HS-5 (cell line): ENCODE measurements around the gene CTDSP1.

Source experiments
- DNase-seq: peaks from one replicate; pipeline ENCODE4 v3.0.0-alpha.2; 2012; ENCODE audit warnings: low read depth

Gene CTDSP1, protein sequence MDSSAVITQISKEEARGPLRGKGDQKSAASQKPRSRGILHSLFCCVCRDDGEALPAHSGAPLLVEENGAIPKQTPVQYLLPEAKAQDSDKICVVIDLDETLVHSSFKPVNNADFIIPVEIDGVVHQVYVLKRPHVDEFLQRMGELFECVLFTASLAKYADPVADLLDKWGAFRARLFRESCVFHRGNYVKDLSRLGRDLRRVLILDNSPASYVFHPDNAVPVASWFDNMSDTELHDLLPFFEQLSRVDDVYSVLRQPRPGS

DNA sequence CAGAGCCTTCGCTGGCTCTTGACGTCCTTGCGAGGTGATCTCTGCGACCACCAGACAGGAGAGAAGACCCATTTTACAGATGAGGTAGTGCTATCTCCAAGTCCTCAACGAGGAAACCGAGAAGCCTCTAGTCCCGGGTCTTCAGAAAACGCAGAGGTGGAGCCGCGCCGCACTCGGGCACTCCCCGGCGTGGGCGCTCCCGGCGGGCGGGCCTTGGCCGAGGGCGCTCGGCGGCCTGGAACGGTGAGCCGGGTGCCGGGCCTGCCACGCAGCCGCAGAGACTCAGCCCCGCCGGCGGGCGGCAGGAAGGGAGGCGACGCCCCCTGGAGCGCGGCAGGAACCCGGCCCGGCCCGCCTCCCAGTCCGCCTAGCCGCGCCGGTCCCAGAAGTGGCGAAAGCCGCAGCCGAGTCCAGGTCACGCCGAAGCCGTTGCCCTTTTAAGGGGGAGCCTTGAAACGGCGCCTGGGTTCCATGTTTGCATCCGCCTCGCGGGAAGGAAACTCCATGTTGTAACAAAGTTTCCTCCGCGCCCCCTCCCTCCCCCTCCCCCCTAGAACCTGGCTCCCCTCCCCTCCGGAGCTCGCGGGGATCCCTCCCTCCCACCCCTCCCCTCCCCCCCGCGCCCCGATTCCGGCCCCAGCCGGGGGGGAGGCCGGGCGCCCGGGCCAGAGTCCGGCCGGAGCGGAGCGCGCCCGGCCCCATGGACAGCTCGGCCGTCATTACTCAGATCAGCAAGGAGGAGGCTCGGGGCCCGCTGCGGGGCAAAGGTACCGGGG is at the start of gene CTDSP1:
Gene CTDSP1, plus strand, starts transcription at position 478 of the 776 bp plus-strand sequence. Its CDS starts 223 bp downstream, at position 701.
- peak; percentile 85 for DNase-seq

DNA sequence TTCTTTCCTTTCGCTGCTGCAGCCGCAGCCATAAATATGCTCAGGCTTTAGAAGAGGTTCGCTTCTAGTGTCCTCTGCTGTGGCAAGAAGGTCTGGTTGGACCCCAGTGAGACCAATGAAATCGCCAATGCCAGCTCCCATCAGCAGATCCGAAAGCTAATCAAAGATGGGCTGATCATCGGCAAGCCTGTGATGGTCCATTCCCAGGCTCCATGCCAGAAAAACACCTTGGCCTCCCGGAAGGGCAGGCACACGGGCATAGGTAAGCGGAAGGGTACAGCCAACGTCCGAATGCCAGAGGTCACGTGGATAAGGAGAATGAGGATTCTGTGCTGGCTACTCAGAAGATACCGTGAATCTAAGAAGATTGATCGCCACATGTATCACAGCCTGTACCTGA is 45.6 kb upstream of the CTDSP1 start:
- no peak for DNase-seq

DNA sequence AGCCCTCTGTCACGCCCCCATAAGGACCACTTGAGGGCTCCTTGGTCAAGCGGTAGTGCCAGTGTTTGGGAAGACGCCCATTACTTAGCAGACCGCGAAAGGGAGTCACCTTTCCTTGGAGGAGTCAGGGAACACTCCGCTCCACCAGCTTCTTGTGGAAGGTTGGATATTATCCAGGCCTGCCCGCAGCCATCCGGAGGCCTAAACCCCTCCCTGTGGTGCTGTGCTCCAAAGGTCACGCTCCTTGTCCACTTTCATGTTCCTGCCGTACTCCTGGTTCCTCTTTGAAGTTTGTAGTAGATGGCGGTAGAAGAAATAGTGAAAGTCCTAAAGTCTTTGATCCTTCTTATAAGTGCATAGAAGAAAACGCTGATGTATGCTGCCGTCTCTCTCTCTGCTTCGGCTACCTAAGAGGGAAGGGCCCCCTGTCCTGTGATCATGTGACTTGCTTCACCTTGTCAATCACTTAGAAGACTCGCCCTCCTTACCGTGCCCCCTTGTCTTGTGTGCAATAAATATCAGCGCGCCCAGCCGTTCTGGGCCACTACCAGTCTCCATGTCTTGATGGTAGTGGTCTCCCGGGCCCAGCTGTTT is 44.7 kb upstream of the CTDSP1 start:
- DNase-seq, result no peak

DNA sequence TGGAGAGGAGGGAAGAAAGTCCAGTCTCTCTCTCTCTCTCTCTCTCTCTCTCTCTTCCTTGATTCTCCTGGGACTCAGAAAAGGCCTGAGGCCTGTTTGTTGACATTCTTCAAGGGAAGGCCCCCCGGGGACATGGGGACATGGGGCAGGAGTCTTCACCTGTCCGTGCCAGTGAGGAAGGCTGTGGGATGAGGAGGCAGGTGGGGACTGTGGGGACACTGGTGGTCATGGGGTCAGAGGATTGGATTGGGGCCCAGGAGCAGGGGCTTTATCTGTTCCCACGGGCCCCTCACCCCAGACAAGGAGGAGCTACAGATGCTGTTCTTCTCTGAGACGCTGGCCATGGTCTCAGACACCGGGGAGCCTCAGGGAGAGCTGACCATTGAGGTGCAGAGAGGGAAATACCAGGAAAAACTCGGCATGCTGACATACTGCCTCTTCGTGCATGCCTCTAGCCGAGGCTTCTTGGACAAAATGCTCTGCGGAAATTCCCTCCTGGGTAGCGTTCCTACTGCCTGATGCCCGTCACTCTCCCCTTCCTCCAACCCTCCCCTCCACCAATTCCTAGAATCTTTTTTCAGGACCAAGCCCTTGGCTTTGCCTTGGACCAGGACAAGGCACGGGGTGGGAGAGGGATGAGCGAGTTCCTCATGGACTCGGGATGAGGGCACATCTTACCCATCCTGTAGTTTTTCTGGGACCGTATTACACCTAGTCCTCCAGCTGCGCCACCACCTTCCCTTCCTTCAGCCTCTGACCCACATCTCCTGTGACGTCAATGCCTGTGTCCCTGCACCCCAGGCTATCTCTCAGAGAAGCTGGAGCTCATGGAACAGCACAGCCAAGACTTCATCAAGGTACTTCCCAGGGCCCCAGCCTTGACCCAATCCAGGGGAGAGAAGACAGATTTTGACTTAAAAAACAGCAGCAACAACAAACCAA is 42.2 kb upstream of the CTDSP1 start:
- DNase-seq, result no peak

DNA sequence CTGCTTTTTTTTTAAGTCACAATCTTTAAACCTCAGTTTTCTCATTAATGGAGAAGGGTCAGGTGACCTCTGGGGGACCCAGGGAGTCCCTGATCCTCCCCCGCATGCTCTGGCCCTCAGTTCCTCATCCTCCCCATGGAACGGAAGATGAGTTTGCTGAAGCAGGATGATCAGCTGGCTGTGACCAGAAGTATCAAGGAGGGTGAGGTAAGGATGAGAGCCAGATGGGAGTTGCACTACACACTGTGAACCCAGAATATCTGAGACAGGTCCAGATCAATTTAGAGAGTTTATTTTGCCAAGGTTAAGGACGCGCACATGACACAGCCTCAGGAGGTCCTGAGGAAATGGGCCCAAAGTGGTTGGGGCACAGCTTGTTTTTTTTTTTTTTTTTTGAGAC is 39.2 kb upstream of the CTDSP1 start:
- DNase-seq, result no peak

DNA sequence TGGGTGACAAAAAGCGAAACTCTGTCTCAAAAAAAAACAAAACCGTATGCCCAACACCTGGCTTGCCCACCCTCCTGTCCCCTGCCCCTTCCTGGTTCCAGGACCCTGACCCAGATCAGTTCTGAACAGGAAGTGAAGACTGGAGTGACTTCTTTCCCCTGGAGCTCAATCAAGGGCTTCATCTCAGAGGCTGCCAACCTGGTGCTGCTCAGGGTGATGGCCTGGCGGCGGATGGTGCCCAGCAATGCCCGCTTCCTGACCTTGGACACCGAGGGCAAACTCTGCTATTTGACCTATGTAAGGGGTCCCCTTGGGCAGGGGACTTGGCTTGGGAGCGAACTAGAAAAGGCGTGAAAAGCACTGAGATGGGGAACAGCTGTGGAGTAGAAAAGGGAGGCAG is 37.1 kb upstream of the CTDSP1 start:
- no peak for DNase-seq

DNA sequence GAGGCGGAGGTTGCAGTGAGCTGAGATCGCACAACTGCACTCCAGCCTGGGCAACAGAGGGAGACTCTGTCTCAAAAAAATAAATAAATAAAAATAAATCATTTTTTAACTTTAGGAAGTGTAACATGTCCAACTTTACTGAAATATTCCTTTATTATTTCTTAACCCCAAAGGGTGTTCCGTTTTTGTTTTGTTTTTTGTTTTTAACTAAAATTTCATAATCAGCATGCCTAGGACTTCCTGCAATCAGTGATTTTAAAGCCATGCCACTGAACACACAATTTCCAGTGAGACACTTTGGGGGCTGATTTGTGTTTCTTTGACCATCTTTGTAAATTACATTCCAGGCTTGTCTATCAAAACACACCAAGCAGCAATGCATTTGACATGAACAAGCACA is 35.9 kb upstream of the CTDSP1 start:
- no peak for DNase-seq

DNA sequence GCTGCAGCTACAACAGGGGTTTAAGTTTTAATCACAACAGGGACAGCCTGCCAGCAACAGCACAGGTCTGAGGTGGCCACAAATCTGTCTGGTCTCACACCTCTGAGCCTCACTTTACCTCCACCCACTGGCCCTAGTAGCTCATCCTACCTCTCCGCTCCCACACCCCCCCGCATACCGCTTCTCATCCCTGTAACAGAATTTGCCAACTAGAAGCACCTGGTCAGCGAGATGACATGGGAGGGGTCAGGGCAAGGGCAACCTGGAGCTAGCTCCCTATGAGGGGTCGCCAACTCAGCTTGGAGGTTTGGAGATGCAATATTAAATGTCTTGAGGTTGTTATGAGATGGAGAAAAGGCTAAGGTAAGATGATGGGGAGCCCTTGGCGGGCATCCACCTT is 35.5 kb upstream of the CTDSP1 start:
- no peak for DNase-seq

DNA sequence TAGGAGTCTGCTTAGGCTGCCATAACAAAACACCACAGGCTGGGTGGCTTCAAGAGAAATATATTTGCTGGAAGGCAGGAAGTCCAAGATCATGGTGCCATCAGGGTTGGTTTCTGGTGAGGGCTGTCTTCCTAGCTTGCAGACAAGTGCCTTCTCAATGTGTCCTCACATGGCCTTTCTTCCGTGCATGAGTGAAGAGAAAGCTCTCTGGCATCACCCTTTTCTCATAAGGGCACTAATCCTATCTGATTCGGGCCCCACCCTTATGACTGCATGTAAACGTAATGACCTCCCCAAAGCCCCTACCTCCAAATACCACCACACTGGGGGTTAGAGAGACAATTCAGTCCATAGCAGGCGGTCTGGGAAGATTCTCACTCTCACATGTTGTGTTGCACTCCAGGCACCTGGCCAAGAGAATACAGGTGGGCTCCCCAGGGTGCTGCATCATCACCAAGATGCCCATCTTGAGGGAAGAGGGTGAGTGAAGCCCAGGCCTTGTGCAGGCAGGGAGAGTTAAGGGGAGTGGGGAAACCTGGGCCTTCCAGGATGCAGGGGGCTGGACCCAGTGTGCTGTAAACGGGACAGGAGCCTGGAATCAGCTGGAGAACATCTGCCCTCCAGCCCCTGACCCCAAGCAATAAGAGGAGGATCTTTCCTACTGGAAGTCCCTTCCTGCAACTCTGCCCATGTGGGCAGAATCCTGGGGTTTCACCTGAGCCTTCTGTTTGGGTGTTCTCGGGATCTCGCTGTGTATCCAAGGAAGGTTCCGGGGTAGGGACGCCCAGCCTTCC is 32.9 kb upstream of the CTDSP1 start:
- no peak for DNase-seq

DNA sequence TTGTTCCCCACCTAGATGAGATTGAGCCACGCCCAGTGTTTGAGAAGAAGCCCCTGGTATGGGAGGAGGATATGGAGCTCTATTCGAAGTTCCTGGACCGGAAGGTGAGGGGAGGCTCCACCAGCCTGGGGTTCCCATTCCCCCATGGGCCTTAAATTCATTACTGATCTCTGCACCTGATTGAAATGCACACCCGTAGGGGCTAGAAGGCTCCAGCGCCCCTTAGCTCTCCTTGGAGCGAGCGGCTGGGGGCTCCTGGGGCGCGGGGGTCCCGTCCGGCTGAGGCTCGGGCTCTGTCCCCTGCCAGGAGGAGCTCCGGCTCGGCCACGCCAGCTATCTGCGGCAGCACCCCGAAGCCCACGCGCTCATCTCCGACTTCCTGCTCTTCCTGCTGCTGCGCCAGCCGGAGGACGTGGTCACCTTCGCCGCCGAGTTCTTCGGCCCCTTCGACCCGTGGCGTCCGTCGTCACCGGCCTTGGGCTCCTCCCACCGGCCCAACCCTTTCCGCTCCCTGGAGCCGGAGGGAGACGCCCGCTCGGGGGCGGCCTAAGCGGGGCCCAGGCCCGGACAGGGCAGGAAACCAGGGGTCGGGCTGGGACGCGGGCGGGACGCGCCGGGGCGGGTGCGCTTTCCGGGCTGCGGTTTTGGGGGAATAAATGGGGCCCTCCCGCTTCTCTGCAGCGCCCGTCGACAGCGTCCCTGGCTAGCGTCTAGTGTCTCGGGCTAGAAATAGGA is 32.1 kb upstream of the CTDSP1 start:
- no peak for DNase-seq

DNA sequence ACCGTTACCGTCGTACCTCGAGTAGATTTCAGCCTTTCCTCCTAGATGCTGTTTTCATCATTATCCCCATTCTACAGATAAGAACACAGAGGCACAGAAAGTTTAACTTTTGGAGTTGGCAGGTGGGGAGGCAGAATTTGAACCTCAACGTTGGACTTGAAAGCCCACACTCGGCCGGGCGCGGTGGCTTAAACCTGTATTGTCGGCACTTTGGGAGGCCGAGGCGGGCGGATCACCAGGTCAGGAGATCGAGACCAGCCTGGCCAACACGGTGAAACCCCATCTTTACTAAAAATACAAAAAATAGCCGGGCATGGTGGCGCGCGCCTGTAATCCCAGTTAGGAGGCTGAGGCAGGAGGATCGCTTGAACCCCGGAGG is 31.5 kb upstream of the CTDSP1 start:
- DNase-seq, result no peak

DNA sequence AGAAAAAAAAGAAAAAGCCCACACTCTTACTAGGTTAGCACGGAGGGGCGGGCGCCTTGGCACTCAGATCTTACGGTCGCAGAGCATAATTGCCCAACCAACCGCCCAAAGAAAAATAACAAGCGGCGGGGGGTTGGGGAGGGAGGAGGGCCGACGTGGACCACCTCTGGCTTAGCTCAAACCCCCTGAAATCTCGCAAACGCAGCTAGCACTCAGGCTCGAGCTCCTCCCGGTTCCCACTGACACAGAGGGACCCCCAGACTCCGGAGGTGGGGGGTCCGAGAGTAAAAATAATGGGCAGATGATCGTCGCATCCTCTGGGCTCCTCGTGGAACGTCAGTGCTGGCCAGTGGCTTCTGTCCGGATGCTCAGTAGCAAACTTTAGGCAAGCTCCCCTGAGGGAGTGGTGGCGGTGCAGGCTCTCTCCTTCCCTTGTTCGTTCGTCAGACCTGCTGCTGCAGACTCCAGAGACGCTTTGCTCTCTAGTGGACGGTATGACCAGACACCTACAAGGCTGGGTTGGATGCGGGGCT is 31.0 kb upstream of the CTDSP1 start:
- DNase-seq, result no peak

DNA sequence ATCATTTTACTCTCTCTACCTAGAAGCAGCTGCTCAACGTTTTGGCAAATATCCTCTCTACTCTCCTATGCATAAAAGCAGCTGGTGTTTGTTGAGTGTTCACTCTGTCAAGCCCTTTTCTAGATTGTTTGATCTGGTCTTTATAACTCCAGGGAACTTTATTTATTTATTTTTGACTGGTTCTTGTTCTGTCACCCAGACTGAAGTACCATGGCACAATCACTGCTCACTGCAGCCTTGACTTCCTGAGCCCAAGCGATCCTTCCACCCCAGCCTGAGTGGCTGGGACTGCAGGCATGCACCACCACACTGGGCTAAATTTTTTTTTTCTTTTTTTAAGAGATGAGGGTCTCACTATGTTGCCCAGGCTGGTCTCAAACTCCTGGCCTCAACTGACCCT is 30.3 kb upstream of the CTDSP1 start:
- DNase-seq, result no peak

DNA sequence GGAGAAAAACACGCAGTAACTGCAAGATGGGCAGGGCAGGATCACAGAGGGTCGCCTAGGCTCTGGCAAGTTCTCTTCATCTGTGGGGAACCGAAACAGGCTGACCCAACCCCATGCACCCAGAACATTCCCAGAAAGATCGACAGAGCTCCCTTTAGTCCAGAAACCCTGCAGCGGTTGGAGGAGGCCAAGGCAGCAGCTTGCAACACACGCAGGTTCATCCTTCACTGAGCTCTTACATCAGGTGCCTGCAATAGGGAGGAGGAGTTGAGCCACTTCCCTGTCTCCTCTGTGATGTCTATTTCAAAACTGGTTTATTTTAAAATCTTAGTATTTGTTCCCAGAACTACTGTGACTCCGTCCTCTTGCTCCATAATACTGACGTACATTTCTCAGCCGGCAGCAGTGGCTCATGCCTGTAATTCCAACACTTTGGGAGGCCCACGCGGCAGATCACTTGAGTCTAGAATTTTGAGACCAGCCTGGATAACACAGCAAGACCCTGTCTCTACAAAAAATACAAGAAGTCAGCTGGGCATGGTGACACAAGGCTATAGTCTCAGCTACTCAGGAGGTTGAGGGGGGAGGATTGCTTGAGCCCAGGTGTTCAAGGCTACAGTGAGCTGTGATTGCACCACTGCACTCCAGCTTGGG is 29.1 kb upstream of the CTDSP1 start:
- DNase-seq, result no peak

DNA sequence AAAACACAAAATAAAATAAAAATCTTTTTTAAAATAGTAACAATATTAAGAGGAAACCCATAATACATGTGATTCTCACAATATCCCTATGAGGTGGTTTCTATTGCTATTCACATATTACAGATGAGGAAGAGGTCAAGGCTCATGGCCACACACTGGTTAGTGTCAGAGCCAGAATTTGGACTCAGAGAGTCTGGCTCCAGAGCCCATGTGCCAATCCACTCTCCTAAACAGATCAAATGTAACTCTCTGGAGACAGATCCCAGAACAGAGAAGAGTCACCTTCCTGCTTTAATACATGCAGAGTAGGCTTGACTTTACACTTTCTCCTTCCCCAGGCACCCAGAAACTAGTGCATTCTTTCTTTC is 27.7 kb upstream of the CTDSP1 start:
- DNase-seq, result no peak

DNA sequence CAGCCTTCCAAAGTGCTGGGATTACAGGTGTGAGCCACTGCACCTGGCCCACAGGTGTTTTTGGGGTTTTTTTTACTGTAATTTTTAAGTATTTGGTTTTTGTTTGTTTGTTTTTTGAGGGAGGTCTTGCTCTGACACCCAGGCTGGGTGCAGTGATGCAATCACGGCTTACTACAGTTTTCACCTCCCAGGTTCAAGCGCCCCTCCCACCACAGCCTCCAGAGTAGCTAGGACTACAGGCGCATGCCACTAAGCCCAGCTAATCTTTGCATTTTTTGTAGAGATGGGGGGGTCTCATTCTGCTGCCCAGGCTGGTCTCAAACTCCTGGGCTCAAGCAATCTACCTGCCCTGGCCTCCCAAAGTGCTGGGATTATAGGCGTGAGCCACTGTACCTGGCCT is 24.9 kb upstream of the CTDSP1 start:
- no peak for DNase-seq

DNA sequence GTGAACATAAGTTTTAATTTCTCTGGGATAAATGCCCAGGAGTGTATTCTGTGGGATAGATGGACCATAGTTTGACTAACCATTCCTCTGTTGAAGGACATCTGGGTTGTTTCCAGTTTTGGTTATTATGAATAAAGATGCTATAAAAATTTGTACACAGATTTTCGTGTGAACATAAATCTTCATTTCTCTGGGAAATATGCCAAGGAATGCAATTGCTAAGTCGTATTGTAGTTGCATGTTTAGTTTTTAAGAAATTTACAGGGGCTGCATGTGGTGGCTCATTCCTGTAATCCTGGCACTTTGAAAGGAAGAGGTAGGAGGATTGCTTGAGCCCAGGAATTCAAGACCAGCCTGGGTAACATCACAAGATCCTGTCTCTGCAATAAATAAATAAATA is 24.5 kb upstream of the CTDSP1 start:
- peak; percentile 40 for DNase-seq

DNA sequence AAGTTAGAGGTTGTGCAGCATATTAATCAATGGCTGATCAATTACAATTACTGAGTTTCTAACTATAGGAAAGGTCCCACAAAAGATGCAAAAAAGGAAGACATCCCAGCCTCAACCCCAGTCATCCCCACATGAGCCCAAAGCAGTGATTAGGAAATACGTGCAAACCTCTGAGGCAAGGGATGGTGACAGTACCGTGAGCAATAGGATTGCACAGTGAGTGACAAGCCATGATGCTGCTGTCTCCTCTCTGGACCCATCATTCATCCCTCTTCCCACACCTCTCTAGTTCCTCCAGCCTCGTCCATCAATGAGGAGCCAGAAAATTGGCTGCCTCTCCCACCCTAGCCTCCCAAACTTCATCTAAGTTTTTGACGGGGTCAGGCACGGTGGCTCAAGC is 21.6 kb upstream of the CTDSP1 start:
- DNase-seq, result no peak

DNA sequence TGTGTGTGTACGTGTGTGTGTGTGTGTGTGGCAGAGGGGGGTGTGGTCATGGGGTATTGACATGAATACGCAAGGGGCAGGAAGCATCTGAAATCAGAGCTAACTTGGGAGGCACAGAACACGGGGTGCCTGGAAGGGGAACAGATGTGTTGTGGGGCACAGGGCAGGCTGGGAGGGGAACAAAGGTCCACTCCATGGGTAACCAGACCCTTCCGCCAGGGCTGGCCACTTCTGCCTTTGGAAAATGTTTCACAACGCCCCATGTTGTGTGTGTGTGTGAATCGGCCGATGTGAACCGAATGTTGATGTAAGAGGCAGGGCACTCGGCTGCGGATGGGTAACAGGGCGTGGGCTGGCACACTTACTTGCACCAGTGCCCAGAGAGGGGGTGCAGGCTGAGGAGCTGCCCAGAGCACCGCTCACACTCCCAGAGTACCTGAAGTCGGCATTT is 17.7 kb upstream of the CTDSP1 start, which contains the start of gene SLC11A1:
Gene SLC11A1, plus strand, starts transcription at position 358 of the 451 bp plus-strand sequence. CDS start 96 bp downstream, outside the sequence.
- DNase-seq, result no peak

DNA sequence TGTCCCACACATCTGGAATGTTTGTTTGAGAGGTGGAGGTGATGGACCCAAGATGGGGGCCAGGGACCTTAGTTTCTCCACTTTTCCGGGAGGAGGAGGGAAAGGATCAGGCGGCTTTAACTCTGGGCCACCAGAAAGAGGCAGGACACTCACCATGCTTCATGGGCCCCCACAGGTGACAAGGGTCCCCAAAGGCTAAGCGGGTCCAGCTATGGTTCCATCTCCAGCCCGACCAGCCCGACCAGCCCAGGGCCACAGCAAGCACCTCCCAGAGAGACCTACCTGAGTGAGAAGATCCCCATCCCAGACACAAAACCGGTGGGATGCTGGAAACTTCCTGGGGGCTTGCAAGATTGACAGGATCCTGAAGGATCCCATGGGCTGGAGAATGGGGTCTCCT is 16.9 kb upstream of the CTDSP1 start:
- no peak for DNase-seq
